A673 (cell line): Measurements from ENCODE around the gene CCL1. TPM values are rescaled to one million over a fixed set of nuclear protein-coding genes. Genes with fewer than 3 reads are reported as not detected.

Experiments
- BruUV-seq: library from RNA; stranded (reverse); fragments of 400-500 nt; replicated peaks from 2 replicates; lab custom pipeline; 2021; lab: Mats Ljungman, UMichigan
- CTCF ChIA-PET: fragments of 300-600 bp; sonication (Branson Sonifier 250); formaldehyde crosslinking; loops from one replicate; lab custom pipeline; 2022; ENCODE audit warnings: antibody characterized with exemption; lab: Charles Lee
- POLR2A ChIA-PET: fragments of 300-600 bp; sonication (Branson Sonifier 250); formaldehyde crosslinking; loops from one replicate; lab custom pipeline; 2022; ENCODE audit warnings: antibody characterized with exemption; ENCODE audit not compliant: low non-redundant PET; lab: Charles Lee
- DNase-seq: peaks from one replicate; pipeline ENCODE4 v3.0.0-alpha.2; 2015; ENCODE audit warnings: low spot score
- H3K27ac ChIP-seq: fragments of 200-600 bp; sonication (generic); 2 replicates; pipeline ENCODE4 v1.5.1; 2016; ENCODE audit warnings: mixed run types, low read depth, mild to moderate bottlenecking, mixed read lengths, antibody characterized with exemption, low read length; ENCODE audit not compliant: poor library complexity, severe bottlenecking
- H3K27me3 ChIP-seq: fragments of 200-600 bp; sonication (generic); replicated peaks from 2 replicates; pipeline ENCODE4 v1.6.1; 2017; ENCODE audit warnings: mixed run types, low read depth, mild to moderate bottlenecking, mixed read lengths, antibody characterized with exemption, low read length; ENCODE audit not compliant: insufficient read depth, poor library complexity
- H3K36me3 ChIP-seq: fragments of 200-600 bp; sonication (generic); 2 replicates; pipeline ENCODE4 v1.6.1; 2016; ENCODE audit warnings: mixed run types, mild to moderate bottlenecking, mixed read lengths, antibody characterized with exemption, low read length; ENCODE audit not compliant: insufficient read depth, poor library complexity, severe bottlenecking
- H3K4me1 ChIP-seq: fragments of 200-600 bp; sonication (generic); 2 replicates; pipeline ENCODE4 v1.6.1; 2017; ENCODE audit warnings: mixed run types, mild to moderate bottlenecking, mixed read lengths, antibody characterized with exemption, low read length; ENCODE audit not compliant: insufficient read depth, poor library complexity, severe bottlenecking
- H3K4me3 ChIP-seq: fragments of 200-600 bp; sonication (generic); 2 replicates; pipeline ENCODE4 v1.5.1; 2016; ENCODE audit warnings: low read depth, mixed run types, mild to moderate bottlenecking, mixed read lengths, low read length; ENCODE audit not compliant: poor library complexity, severe bottlenecking
- H3K9me3 ChIP-seq: fragments of 200-600 bp; sonication (generic); 2 replicates; pipeline ENCODE4 v1.6.1; 2016; ENCODE audit warnings: mixed run types, low read depth, mild to moderate bottlenecking, mixed read lengths, antibody characterized with exemption, low read length; ENCODE audit not compliant: poor library complexity, severe bottlenecking
- EZH2 ChIP-seq: fragments of 200-600 bp; sonication (generic); IDR thresholded peaks from 2 replicates; pipeline ENCODE4 v1.6.1; 2017; ENCODE audit warnings: borderline replicate concordance, low read depth, mild to moderate bottlenecking, mixed read lengths, antibody characterized with exemption, low read length; ENCODE audit not compliant: poor library complexity, severe bottlenecking
- intact Hi-C: fragments of 100-400 bp; cut with micrococcal nuclease; formaldehyde crosslinking; loops from one replicate; pipeline ENCODE4 v1.10.0; 2022; ENCODE audit not compliant: unreplicated experiment
- total RNA-seq: library from RNA; stranded (reverse); gene quantifications from 2 replicates; pipeline ENCODE4 v1.2.3, GENCODE V29; 2021
- TF ChIP-seq, protein P1 (sequence below): fragments of 300-800, 200-600 bp; sonication (generic); conservative IDR thresholded peaks from 2 replicates; pipeline ENCODE4 v1.5.1; 2017; ENCODE audit warnings: low read depth, mild to moderate bottlenecking, antibody characterized with exemption, low read length, moderate library complexity, mixed read lengths

The CCL1 gene
- total RNA-seq, 1 experiment from 2014 or later: not detected

DNA sequence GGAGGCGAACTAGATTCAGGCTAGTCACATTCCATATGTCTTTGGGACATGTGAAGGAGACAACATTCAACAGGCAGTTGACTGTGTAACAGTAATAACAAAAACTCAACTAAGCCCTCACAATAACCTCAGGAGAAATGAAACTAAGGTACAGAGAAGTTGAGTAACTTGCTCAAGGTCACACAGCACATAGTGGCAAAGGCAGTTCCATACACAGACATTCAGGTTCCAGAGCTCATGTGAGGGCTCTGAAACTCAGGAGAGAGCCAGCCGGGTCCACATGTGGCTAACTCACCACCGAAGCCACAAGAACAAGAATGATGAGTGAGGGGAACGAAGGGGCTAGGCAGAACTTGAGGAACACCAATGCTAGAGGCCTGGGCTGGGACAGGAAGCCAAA lies 46.3 kb upstream of the CCL1 start:
- DNase-seq: no peak
- peaks cover 6% of the 10 kb centered on the region for H3K27me3 ChIP-seq
- no peak overlapping the region for H3K27ac ChIP-seq
- no peaks in the 10 kb centered on the region for H3K9me3 ChIP-seq
- no peaks in the 10 kb centered on the region for H3K36me3 ChIP-seq
- intact Hi-C loops: no loop called here
- no TSS peak for BruUV-seq
- H3K4me3 ChIP-seq: no peak overlapping the region
- ChIA-PET CTCF (no interaction called here), POLR2A (no interaction called here)
- no peaks in the 10 kb centered on the region for H3K4me1 ChIP-seq
- no peak for TF ChIP-seq EZH2
- TF ChIP-seq, protein P1, sequence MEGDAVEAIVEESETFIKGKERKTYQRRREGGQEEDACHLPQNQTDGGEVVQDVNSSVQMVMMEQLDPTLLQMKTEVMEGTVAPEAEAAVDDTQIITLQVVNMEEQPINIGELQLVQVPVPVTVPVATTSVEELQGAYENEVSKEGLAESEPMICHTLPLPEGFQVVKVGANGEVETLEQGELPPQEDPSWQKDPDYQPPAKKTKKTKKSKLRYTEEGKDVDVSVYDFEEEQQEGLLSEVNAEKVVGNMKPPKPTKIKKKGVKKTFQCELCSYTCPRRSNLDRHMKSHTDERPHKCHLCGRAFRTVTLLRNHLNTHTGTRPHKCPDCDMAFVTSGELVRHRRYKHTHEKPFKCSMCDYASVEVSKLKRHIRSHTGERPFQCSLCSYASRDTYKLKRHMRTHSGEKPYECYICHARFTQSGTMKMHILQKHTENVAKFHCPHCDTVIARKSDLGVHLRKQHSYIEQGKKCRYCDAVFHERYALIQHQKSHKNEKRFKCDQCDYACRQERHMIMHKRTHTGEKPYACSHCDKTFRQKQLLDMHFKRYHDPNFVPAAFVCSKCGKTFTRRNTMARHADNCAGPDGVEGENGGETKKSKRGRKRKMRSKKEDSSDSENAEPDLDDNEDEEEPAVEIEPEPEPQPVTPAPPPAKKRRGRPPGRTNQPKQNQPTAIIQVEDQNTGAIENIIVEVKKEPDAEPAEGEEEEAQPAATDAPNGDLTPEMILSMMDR: no peak

DNA sequence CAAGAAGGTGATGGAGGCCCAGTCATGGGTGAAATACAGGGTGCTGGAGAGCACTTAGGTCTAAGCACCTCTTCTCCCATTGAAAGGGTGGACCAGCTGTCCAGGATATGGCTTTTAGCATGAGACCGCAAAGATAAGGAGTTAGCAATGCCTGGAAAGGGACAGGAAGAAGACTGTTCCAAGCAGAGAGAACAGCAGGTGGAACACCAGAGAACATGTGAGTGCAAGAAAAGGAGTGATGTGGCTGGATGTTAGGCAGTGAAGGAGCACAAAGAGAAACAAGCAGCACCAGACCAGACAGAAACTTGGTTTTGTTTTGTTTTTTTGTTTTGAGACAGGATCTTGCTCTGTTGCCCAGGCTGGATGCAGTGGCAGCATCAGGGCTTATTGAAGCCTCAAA lies 45.4 kb upstream of the CCL1 start:
- H3K4me1 ChIP-seq: no peaks in the 10 kb centered on the region
- TF ChIP-seq, protein P1: no peak
- TF ChIP-seq EZH2: no peak
- POLR2A ChIA-PET: no interaction called here

DNA sequence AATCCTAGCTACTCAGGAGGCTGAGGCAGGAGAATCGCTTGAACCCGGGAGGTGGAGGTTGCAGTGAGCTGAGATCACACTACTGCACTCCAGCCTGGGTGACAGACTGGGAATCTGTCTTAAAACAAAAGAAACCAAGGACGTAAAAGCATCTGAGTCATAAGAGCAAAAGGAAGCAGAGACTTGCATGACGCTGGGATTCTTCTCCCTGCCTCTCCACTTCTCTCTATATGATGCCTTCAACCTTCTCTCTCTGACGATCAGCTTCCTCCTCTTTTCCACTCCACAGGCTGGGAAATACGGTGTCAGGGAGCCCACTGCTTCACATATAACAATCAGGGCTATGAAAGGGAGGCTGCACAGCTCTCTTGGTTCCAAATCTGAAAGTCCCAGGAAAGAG lies 43.2 kb upstream of the CCL1 start:
- peaks cover 6% of the 10 kb centered on the region for H3K27me3 ChIP-seq
- CTCF ChIA-PET: no interaction called here
- no peak overlapping the region for H3K27ac ChIP-seq
- intact Hi-C loops: no loop called here
- H3K4me3 ChIP-seq: no peak overlapping the region
- H3K9me3 ChIP-seq: no peaks in the 10 kb centered on the region
- no TSS peak for BruUV-seq
- DNase-seq: no peak
- POLR2A ChIA-PET: no interaction called here
- no peaks in the 10 kb centered on the region for H3K4me1 ChIP-seq
- H3K36me3 ChIP-seq: no peaks in the 10 kb centered on the region
- TF ChIP-seq, protein P1: no peak
- TF ChIP-seq EZH2: no peak

More for the DNA sequence above, 45.4 kb upstream of the CCL1 start:
- DNase-seq: no peak
- peaks cover 6% of the 10 kb centered on the region for H3K27me3 ChIP-seq
- no peak overlapping the region for H3K27ac ChIP-seq
- no TSS peak for BruUV-seq
- intact Hi-C loops: no loop called here
- no peaks in the 10 kb centered on the region for H3K36me3 ChIP-seq
- H3K4me3 ChIP-seq: no peak overlapping the region
- no peaks in the 10 kb centered on the region for H3K9me3 ChIP-seq
- CTCF ChIA-PET: no interaction called here
